Activated gamma-delta T cell (primary cell): ENCODE measurements around the gene TPMT.
"Not testable (repeated sequence)": the region's sequence is repeated elsewhere in the genome, so short reads cannot be mapped to it uniquely, and the experiment has no call there.

Source experiments
- DNase-seq: peaks from one replicate; lab custom pipeline; 2025; lab: John Stamatoyannopoulos, UW
- total RNA-seq, 2 donors: gene quantifications; one replicate each; lab custom pipeline; 2026; lab: John Stamatoyannopoulos, UW

Gene TPMT
- total RNA-seq = 25.4 to 28.9 reads per million in 2 donors

GRCh38 chr6:18154507-18155149 is at the start of gene TPMT:
TSS of gene TPMT (minus strand) at chr6:18155077. CDS start at chr6:18149127, 5,950 bp downstream.
- DNase-seq = no peak

GRCh38 chr6:18203786-18204185 is 48.9 kb upstream of the TPMT start:
- no peak for DNase-seq

- DNase-seq = no peak
These were observed 37.1 kb upstream of the TPMT start for GRCh38 chr6:18192026-18192425.

- no peak for DNase-seq
These were observed 34.3 kb upstream of the TPMT start for GRCh38 chr6:18189196-18189595.

GRCh38 chr6:18187701-18188100 is 32.8 kb upstream of the TPMT start:
- DNase-seq = no peak

GRCh38 chr6:18186540-18187250 is 31.8 kb upstream of the TPMT start:
- no peak for DNase-seq

- no peak for DNase-seq
These were observed 31.2 kb upstream of the TPMT start for GRCh38 chr6:18186033-18186432.

GRCh38 chr6:18185624-18186023 is 30.7 kb upstream of the TPMT start:
- DNase-seq = no peak

- no peak for DNase-seq
These were observed 28.9 kb upstream of the TPMT start for GRCh38 chr6:18183766-18184165.

- no peak for DNase-seq
These were observed 27.7 kb upstream of the TPMT start for GRCh38 chr6:18182568-18182967.

- DNase-seq = no peak
These were observed 25.0 kb upstream of the TPMT start for GRCh38 chr6:18179770-18180356.

- DNase-seq = no peak
These were observed 24.2 kb upstream of the TPMT start for GRCh38 chr6:18178960-18179615.

GRCh38 chr6:18177286-18177965 is 22.5 kb upstream of the TPMT start:
- DNase-seq = no peak

GRCh38 chr6:18176198-18176597 is 21.3 kb upstream of the TPMT start:
- not testable (repeated sequence) for DNase-seq

- no peak for DNase-seq
These were observed 17.0 kb upstream of the TPMT start for GRCh38 chr6:18171871-18172270.

GRCh38 chr6:18168264-18168663 is 13.4 kb upstream of the TPMT start:
- no peak for DNase-seq

- DNase-seq = no peak
These were observed 11.6 kb upstream of the TPMT start for GRCh38 chr6:18166312-18167036.

GRCh38 chr6:18165751-18166150 is 10.9 kb upstream of the TPMT start:
- no peak for DNase-seq

- DNase-seq = no peak
These were observed 7.5 kb upstream of the TPMT start for GRCh38 chr6:18162401-18162800.

GRCh38 chr6:18161431-18161830 is 6.6 kb upstream of the TPMT start:
- DNase-seq = no peak

- no peak for DNase-seq
These were observed 6.0 kb upstream of the TPMT start for GRCh38 chr6:18160911-18161310.
